Transverse colon (tissue), 4 donors: ENCODE results near the gene STK38L. TPM values are rescaled to one million over a fixed set of nuclear protein-coding genes. Genes with fewer than 3 reads are reported as not detected.

Source experiments
- DNase-seq: peaks from one replicate; pipeline ENCODE4 v3.0.0-alpha.2; 2019
- H3K27ac ChIP-seq, 4 donors: fragments of 200-600 bp; sonication (generic); 2 replicates each; pipeline ENCODE4 v1.5.1; 2016 to 2018; ENCODE audit warnings: inconsistent platforms in 4 of 4
- H3K27me3 ChIP-seq: fragments of 200-600 bp; sonication (generic); 2 replicates; pipeline ENCODE4 v1.5.1; 2017; ENCODE audit warnings: inconsistent platforms
- H3K36me3 ChIP-seq, 4 donors: fragments of 200-600 bp; sonication (generic); 2 replicates each; pipeline ENCODE4 v1.5.1; 2017 to 2019; ENCODE audit warnings: inconsistent platforms in 4 of 4
- H3K4me1 ChIP-seq, 4 donors: fragments of 200-600 bp; sonication (generic); 2 replicates each; pipeline ENCODE4 v1.5.1; 2017 to 2020; ENCODE audit warnings: inconsistent platforms in 4 of 4
- H3K4me3 ChIP-seq, 4 donors: fragments of 200-600 bp; sonication (generic); 1 replicate in 1 of 4; 2 replicates in 3 of 4; pipeline versions ENCODE4 v1.5.1 to v1.6.1; 2017 to 2019; ENCODE audit warnings: inconsistent platforms in 4 of 4
- H3K9me3 ChIP-seq, 2 donors: fragments of 200-600 bp; sonication (generic); 2 replicates each; pipeline ENCODE4 v1.5.1; 2017 to 2019; ENCODE audit warnings: inconsistent platforms in 2 of 2
- EP300 ChIP-seq: sonication (generic); formaldehyde crosslinking; IDR thresholded peaks from one replicate; pipeline ENCODE4 v1.6.1; 2017; ENCODE audit warnings: antibody characterized with exemption, low read depth
- POLR2A ChIP-seq: fragments of 450-650 bp; IDR thresholded peaks from one replicate; pipeline ENCODE4 v1.6.1; 2016; ENCODE audit warnings: antibody characterized with exemption, mild to moderate bottlenecking, moderate library complexity
- POLR2AphosphoS5 ChIP-seq, 3 donors: sonication (generic); formaldehyde crosslinking; IDR thresholded peaks; one replicate each; pipeline ENCODE4 v1.6.1; 2016; ENCODE audit warnings: antibody characterized with exemption in 3 of 3
- WGBS, 2 donors: methylation state at CpG; one replicate each; pipeline ENCODE4 v1.1.5; 2018; ENCODE audit warnings: low coverage in 1 of 2; 5-methylcytosine and 5-hydroxymethylcytosine counted together
- in situ Hi-C, 4 donors: fragments of 200-750 bp; cut with MboI; loops; one replicate each; pipeline versions ENCODE4 v1.15.0 to v1.15.1; 2017; ENCODE audit warnings: low sequenced_read_pairs in 3 of 4, low pct_ligation_motif_present in 1 of 4, low pct_unique_long_range_greater_than_20kb in 1 of 4
- intact Hi-C: fragments of 100-400 bp; cut with DNase I; formaldehyde crosslinking; loops from one replicate; pipeline ENCODE4 v1.15.1; 2023; ENCODE audit warnings: low total_unique reads
- total RNA-seq, 4 donors: library from RNA; depleted of rRNA; stranded (reverse); fragments of >200 nt; gene quantifications; one replicate each; pipeline ENCODE4 v1.1.0, GENCODE V29; 2016
- TF ChIP-seq, protein P1 (sequence below), 5 experiments: fragments of 200-600 bp in 3 of 5; fragments of 450-650 bp in 2 of 5; sonication (generic) in 3 of 5; IDR thresholded peaks; 1 replicate in 2 of 5; 2 replicates in 3 of 5; pipeline ENCODE4 v1.5.1; 2016 to 2017; ENCODE audit warnings: antibody characterized with exemption in 5 of 5, inconsistent platforms in 3 of 5, mild to moderate bottlenecking in 2 of 5, moderate library complexity in 1 of 5

STK38L gene
- total RNA-seq, 4 donors from 2014 or later, result 18.5 to 51.8 (median 40.9) TPM

DNA sequence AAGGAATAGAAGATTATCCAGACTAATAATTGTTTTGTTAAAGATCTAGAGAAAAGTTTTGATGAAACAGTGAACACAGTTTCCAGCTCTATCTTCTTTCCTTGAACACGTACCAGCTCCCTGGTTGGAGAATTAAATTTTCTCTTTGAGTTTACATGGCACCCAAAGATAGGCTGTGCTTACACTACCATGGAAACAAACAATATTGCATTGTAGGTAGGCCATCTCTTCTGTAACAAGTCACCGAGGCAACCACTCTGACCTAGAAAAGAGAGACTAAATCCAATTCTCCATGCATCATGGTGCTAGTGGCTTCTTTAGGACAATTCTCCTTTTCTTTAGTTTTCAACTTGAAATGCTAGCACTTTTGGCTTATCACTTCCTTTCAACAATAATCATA lies 98.5 kb downstream of the STK38L start:
- Histone ChIP-seq H3K36me3 (no peaks in the 10 kb centered on the region), H3K4me3 (no peak overlapping the region), H3K27ac (no peak overlapping the region), H3K4me1 (no peaks in the 10 kb centered on the region), H3K9me3 (no peaks in the 10 kb centered on the region), H3K27me3 (no peaks in the 10 kb centered on the region)
- WGBS, 2 donors, result 93 to 95% methylated on average over 2 of the region's 2 CpGs
- in situ Hi-C loops, result no loop called here
- TF ChIP-seq POLR2AphosphoS5 (IDR thresholded peaks at IDR 0.05) (no peak), POLR2A (no peak), EP300 (no peak)
- TF ChIP-seq, protein P1, sequence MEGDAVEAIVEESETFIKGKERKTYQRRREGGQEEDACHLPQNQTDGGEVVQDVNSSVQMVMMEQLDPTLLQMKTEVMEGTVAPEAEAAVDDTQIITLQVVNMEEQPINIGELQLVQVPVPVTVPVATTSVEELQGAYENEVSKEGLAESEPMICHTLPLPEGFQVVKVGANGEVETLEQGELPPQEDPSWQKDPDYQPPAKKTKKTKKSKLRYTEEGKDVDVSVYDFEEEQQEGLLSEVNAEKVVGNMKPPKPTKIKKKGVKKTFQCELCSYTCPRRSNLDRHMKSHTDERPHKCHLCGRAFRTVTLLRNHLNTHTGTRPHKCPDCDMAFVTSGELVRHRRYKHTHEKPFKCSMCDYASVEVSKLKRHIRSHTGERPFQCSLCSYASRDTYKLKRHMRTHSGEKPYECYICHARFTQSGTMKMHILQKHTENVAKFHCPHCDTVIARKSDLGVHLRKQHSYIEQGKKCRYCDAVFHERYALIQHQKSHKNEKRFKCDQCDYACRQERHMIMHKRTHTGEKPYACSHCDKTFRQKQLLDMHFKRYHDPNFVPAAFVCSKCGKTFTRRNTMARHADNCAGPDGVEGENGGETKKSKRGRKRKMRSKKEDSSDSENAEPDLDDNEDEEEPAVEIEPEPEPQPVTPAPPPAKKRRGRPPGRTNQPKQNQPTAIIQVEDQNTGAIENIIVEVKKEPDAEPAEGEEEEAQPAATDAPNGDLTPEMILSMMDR (IDR thresholded peaks at IDR 0.05), result no peak
- DNase-seq, result no peak
- intact Hi-C loops, result no loop called here

DNA sequence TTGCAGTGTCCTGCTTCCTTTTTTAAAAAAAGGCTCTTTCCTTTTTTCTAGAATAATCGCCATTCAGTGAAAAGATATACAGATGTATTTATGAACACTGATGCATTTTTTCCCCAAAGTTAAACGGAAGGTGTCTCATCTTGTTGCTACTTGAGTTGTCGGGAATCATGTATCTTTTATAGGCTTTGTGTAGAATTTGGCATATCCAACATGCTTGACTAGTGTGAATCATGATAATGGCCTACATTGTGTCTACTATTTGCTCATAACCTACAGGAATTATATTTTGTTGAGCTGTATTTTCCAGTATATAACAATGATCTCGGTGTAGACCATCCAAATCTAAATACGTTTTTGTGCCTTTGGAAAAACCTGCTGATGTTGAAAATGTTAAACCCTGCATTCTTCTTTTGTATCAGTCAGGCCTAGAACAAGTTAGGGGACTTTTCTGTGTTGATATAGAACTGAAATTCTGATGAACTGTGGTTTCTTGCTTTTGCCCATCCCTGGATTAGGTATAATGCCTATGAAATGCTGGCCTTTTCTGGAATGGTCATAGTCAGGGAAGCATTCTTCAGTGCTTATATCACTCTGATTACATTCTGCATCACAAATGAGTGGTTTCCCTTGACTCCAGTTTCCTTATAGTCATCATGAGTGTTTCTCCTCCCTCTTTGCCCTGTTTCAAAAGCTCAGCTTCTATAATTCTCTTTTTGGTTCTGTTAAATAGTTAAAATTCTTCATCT lies 99.3 kb downstream of the STK38L start:
- H3K4me3 ChIP-seq, result no peak overlapping the region
- H3K4me1 ChIP-seq, result no peaks in the 10 kb centered on the region
- DNase-seq, result no peak
- H3K27ac ChIP-seq, result no peak overlapping the region
- in situ Hi-C loops (no loop called here), intact Hi-C loops (no loop called here)
- 85 to 94% methylated on average over 5 of the region's 5 CpGs for WGBS, 2 donors
- TF ChIP-seq EP300 (no peak), POLR2AphosphoS5 (IDR thresholded peaks at IDR 0.05) (no peak), POLR2A (no peak)
- TF ChIP-seq, protein P1 (IDR thresholded peaks at IDR 0.05), result no peak
- H3K36me3 ChIP-seq, result no peaks in the 10 kb centered on the region
- no peaks in the 10 kb centered on the region for H3K9me3 ChIP-seq
- H3K27me3 ChIP-seq, result no peaks in the 10 kb centered on the region

DNA sequence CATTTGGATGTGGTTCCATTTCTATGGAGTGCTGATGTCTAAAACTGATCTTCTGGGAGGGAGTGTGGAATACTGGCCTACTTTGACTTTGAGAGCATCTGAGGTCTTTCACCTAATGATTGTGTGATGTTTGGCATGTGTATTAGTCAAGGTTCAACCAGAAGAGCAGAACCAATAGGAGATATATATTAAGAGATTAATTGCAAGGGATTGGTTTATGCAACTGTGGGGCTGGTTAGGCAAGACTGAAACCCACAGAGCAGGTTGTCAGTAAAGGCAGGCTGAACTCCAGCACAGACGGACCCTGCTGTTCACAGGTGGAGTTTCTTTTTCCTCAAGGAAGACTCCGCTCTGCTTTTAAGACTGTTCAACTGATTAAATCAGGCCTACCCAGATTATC lies 100.2 kb downstream of the STK38L start:
- no peaks in the 10 kb centered on the region for H3K4me1 ChIP-seq
- no peak overlapping the region for H3K4me3 ChIP-seq
- H3K27me3 ChIP-seq, result no peaks in the 10 kb centered on the region
- no peak overlapping the region for H3K27ac ChIP-seq
- H3K36me3 ChIP-seq, result no peaks in the 10 kb centered on the region
- H3K9me3 ChIP-seq, result no peaks in the 10 kb centered on the region
- TF ChIP-seq, protein P1 (IDR thresholded peaks at IDR 0.05), result no peak
- no peak for TF ChIP-seq EP300
- no peak for TF ChIP-seq POLR2AphosphoS5 (IDR thresholded peaks at IDR 0.05)
- TF ChIP-seq POLR2A, result no peak
- intact Hi-C loops (no loop called here), in situ Hi-C loops (no loop called here)
- 69 to 92% methylated on average over 2 of the region's 2 CpGs for WGBS, 2 donors
- no peak for DNase-seq

DNA sequence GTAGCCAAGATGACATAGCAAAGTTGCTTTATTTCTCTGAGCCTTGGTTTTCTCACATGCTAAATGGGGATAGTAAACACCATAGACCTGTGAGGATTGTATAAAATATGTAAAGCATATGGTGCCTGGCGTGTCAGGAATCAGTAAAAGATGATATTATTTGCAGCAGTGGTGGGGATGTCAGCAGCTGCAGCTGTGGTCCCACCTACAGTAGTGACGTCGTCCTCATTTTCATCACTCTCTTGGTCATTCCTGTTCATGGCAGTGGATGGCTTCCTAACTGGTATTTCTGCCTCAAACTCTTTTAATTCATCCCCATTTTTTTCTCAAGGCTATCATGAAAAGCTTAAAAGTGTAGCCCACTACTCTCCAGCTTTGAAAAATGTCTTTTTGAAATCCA lies 100.7 kb downstream of the STK38L start:
- Histone ChIP-seq H3K27ac (no peak overlapping the region), H3K27me3 (no peaks in the 10 kb centered on the region), H3K4me3 (no peak overlapping the region), H3K36me3 (no peaks in the 10 kb centered on the region), H3K9me3 (no peaks in the 10 kb centered on the region), H3K4me1 (no peaks in the 10 kb centered on the region)
- TF ChIP-seq POLR2AphosphoS5 (IDR thresholded peaks at IDR 0.05) (no peak), POLR2A (no peak), EP300 (no peak)
- TF ChIP-seq, protein P1 (IDR thresholded peaks at IDR 0.05), result no peak
- in situ Hi-C loops, result no loop called here
- WGBS, 2 donors, result 50 to 88% methylated on average over 2 to 3 of the region's 3 CpGs
- intact Hi-C loops, result no loop called here
- DNase-seq, result no peak
